ENCODE measurements around the gene MRPL47. TPM values are rescaled to one million over a fixed set of nuclear protein-coding genes. Genes with fewer than 3 reads are reported as not detected.

Gene MRPL47
- total RNA-seq, 1 experiment from 2014 or later, result 56.1 TPM

- no peaks in the 10 kb centered on the region for H3K9me2 ChIP-seq (ENCODE audit: insufficient read depth)
- no peak overlapping the region for H2AFZ ChIP-seq
- no peaks in the 10 kb centered on the region for H3K36me3 ChIP-seq (ENCODE audit: low read depth)
- no peaks in the 10 kb centered on the region for H4K20me1 ChIP-seq (ENCODE audit: insufficient read depth)
- peaks cover 5% of the 10 kb centered on the region for H3K79me2 ChIP-seq (ENCODE audit: low read depth)
- no TSS peak for BruUV-seq (replicated peaks)
- peak; percentile 93 for TF ChIP-seq CTCF (conservative IDR thresholded peaks at IDR 0.05)
- no peak for TF ChIP-seq EZH2 (IDR thresholded peaks at IDR 0.05; ENCODE audit: low read depth)
- ChIA-PET POLR2A (ENCODE audit: unreplicated experiment) (no interaction called here), CTCF (no interaction called here)
- peak; percentile 71 to 73 for DNase-seq
- no peak overlapping the region for H3K27ac ChIP-seq
- peaks cover 3% of the 10 kb centered on the region; the same call in 1 of the 2 replicates for H3F3A ChIP-seq (ENCODE audit: insufficient read depth, low read depth)
- no peaks in the 10 kb centered on the region for H3K27me3 ChIP-seq (ENCODE audit: insufficient read depth, low read depth)
- intact Hi-C loops (cut with micrococcal nuclease; ENCODE audit: unreplicated experiment), result loop anchor here (1.0 to 10.0 kb wide), 7 partner anchors 113 to 544 kb away; partner anchors contain the start of genes KCNMB3, PIK3CA, ZMAT3 and ZNF639
- H3K4me1 ChIP-seq (replicated peaks; ENCODE audit: insufficient read depth), result peaks cover 6% of the 10 kb centered on the region
- H3K4me3 ChIP-seq, result no peak overlapping the region
- no peak overlapping the region for H3K4me2 ChIP-seq
- no peaks in the 10 kb centered on the region for H3K9me3 ChIP-seq (ENCODE audit: insufficient read depth, low read depth)
These were observed 45.6 kb downstream of the MRPL47 start for GRCh38 chr3:179558742-179559364.

- H3K4me2 ChIP-seq, result no peak overlapping the region
- H3F3A ChIP-seq (ENCODE audit: insufficient read depth, low read depth), result no peaks in the 10 kb centered on the region
- intact Hi-C loops (cut with micrococcal nuclease; ENCODE audit: unreplicated experiment), result loop anchor here (10.0 kb wide), 1 partner anchor 297 kb away; the partner anchor contains the start of gene KCNMB3
- DNase-seq, result peak in 1 of 2 experiments; percentile 21
- no peaks in the 10 kb centered on the region for H3K9me3 ChIP-seq (ENCODE audit: insufficient read depth, low read depth)
- ChIA-PET CTCF (no interaction called here), POLR2A (ENCODE audit: unreplicated experiment) (no interaction called here)
- H3K27ac ChIP-seq, result no peak overlapping the region
- 0 out of 2 replicates have a peak, but pooled peaks cover 2% of the 10 kb centered on the region for H3K9me2 ChIP-seq (ENCODE audit: insufficient read depth)
- no TSS peak for BruUV-seq (replicated peaks)
- H2AFZ ChIP-seq, result no peak overlapping the region
- H3K79me2 ChIP-seq (ENCODE audit: low read depth), result no peaks in the 10 kb centered on the region
- H3K27me3 ChIP-seq (ENCODE audit: insufficient read depth, low read depth), result no peaks in the 10 kb centered on the region
- H3K36me3 ChIP-seq (ENCODE audit: low read depth), result no peaks in the 10 kb centered on the region
- no peaks in the 10 kb centered on the region for H4K20me1 ChIP-seq (ENCODE audit: insufficient read depth)
- peaks cover 8% of the 10 kb centered on the region for H3K4me1 ChIP-seq (replicated peaks; ENCODE audit: insufficient read depth)
- no peak overlapping the region for H3K4me3 ChIP-seq
- TF ChIP-seq EZH2 (IDR thresholded peaks at IDR 0.05; ENCODE audit: low read depth) (no peak), CTCF (conservative IDR thresholded peaks at IDR 0.05) (no peak)
These were observed 52.9 kb downstream of the MRPL47 start for GRCh38 chr3:179551349-179552105.

GRCh38 chr3:179546814-179547241 is 57.6 kb downstream of the MRPL47 start:
- peaks cover 12% of the 10 kb centered on the region for H3K4me1 ChIP-seq (replicated peaks; ENCODE audit: insufficient read depth)
- no peaks in the 10 kb centered on the region for H3K79me2 ChIP-seq (ENCODE audit: low read depth)
- H3K27me3 ChIP-seq (ENCODE audit: insufficient read depth, low read depth), result no peaks in the 10 kb centered on the region
- no peaks in the 10 kb centered on the region for H4K20me1 ChIP-seq (ENCODE audit: insufficient read depth)
- no peaks in the 10 kb centered on the region for H3K36me3 ChIP-seq (ENCODE audit: low read depth)
- ChIA-PET POLR2A (ENCODE audit: unreplicated experiment) (no interaction called here), CTCF (interaction anchor here (1.0 kb wide), 1 partner anchor 16 kb away, joined by 4 read pairs; the partner anchor contains the start of gene ACTL6A)
- peak overlapping the region; percentile 16; the same call in 1 of the 2 replicates for H2AFZ ChIP-seq
- TF ChIP-seq EZH2 (IDR thresholded peaks at IDR 0.05; ENCODE audit: low read depth) (no peak), CTCF (conservative IDR thresholded peaks at IDR 0.05) (no peak)
- H3K4me3 ChIP-seq, result no peak overlapping the region
- H3K27ac ChIP-seq, result peak overlapping the region; percentile 30
- no TSS peak for BruUV-seq (replicated peaks)
- intact Hi-C loops (cut with micrococcal nuclease; ENCODE audit: unreplicated experiment), result no loop called here
- H3K4me2 ChIP-seq, result peak overlapping the region; percentile 8; the same call in 1 of the 2 replicates
- no peaks in the 10 kb centered on the region for H3F3A ChIP-seq (ENCODE audit: insufficient read depth, low read depth)
- 0 out of 2 replicates have a peak, but pooled peaks cover 2% of the 10 kb centered on the region for H3K9me2 ChIP-seq (ENCODE audit: insufficient read depth)
- H3K9me3 ChIP-seq (ENCODE audit: insufficient read depth, low read depth), result no peaks in the 10 kb centered on the region
- peak; percentile 79 to 86 for DNase-seq
